Stimulated activated effector memory CD8-positive, alpha-beta T cell treated with anti-CD3 and anti-CD28 coated beads, Interleukin-12 subunit alpha, Interleukin-12 subunit beta, amount 100 ng/mL, for 72 hours (primary cell): ENCODE measurements around the gene CELSR1.
A peak's percentile ranks its signal among the peaks of the same experiment; 100 is the strongest.

ENCODE experiments used
- ATAC-seq: fragments of 150-1000 bp; cut with Tn5 transposase; 2 replicates; pipeline ENCODE4 v1.10.0; 2021
- DNase-seq, 2 donors: peaks; one replicate each; pipeline ENCODE4 v3.0.0; 2021 to 2022; ENCODE audit warnings: low spot score in 2 of 2
- H3K27ac Mint-ChIP-seq: one replicate; pipeline ENCODE4 v1.8.0; 2022; ENCODE audit warnings: mild to moderate bottlenecking, mixed read lengths
- H3K36me3 Mint-ChIP-seq: one replicate; pipeline ENCODE4 v1.8.0; 2022; ENCODE audit warnings: mild to moderate bottlenecking, mixed read lengths
- H3K4me1 Mint-ChIP-seq: one replicate; pipeline ENCODE4 v1.8.0; 2022; ENCODE audit warnings: mixed read lengths
- H3K4me3 Mint-ChIP-seq: one replicate; pipeline ENCODE4 v1.8.0; 2022; ENCODE audit warnings: mild to moderate bottlenecking, mixed read lengths
- H3K9me3 Mint-ChIP-seq: one replicate; pipeline ENCODE4 v1.8.0; 2022; ENCODE audit warnings: mixed read lengths

CELSR1 gene

DNA sequence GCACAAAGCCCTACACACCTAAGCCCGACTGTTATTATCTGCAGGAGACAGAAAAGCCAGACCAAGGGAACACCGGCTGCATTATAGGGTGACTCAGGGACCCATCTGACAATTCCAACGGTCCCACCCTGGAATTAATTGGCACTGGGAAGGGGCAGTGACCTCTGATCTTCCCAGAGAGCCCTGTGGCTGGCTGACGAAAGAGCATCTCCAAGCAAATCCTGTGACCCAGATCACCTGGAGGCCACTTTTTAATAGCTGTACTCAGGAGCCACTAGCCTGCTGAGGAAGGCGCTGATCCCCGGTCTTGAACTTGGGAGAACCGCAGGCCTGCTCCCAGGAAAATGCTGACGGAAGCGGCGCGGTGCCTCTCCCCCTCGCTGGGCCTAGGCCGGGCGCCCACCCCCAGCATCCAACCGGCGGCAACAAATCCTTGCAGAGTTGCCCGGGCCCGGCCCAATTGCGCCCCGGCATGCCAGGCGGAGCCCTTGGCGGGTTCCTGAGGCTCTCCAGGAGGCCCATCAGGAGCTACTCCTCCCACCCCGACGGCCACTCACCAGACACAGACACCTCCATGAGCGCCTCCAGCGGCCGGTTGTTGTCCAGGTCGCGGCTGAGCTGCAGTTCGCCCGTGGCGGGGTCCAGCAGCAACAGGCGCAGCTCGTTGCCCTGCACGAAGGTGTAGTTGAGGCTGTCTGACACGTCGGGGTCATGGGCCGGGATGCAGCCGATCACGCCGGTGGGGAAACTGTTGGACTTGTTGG lies 4.2 kb downstream of the CELSR1 start:
- H3K9me3 Mint-ChIP-seq = no peaks in the 10 kb centered on the region
- H3K27ac Mint-ChIP-seq = no peak overlapping the region
- ATAC-seq (no peak), DNase-seq (no peak)
- no peak overlapping the region for H3K4me3 Mint-ChIP-seq
- no peaks in the 10 kb centered on the region for H3K36me3 Mint-ChIP-seq
- H3K4me1 Mint-ChIP-seq = peaks cover 5% of the 10 kb centered on the region

DNA sequence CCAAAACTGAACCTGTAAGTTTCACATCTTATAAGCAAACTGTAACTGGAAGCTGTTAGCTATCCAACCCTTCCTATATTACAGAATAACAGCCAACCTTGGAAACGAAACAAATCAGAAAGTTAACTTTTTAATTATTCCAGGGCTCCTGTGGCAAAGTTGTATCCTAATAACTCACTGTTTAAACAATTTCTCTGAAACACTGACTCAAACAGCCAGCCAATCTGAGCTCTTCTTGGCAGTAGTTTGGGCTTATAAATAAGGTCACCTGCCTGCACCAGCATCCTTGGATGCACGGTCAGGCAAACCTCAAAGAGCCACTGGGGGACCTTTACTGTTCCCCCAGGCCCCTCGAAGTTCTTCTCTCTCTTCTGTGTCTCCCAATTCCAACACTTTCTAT lies 5.0 kb downstream of the CELSR1 start:
- no peak overlapping the region for H3K27ac Mint-ChIP-seq
- ATAC-seq (no peak), DNase-seq (no peak)
- H3K4me3 Mint-ChIP-seq = no peak overlapping the region
- H3K36me3 Mint-ChIP-seq = no peaks in the 10 kb centered on the region
- peaks cover 8% of the 10 kb centered on the region for H3K4me1 Mint-ChIP-seq
- no peaks in the 10 kb centered on the region for H3K9me3 Mint-ChIP-seq

DNA sequence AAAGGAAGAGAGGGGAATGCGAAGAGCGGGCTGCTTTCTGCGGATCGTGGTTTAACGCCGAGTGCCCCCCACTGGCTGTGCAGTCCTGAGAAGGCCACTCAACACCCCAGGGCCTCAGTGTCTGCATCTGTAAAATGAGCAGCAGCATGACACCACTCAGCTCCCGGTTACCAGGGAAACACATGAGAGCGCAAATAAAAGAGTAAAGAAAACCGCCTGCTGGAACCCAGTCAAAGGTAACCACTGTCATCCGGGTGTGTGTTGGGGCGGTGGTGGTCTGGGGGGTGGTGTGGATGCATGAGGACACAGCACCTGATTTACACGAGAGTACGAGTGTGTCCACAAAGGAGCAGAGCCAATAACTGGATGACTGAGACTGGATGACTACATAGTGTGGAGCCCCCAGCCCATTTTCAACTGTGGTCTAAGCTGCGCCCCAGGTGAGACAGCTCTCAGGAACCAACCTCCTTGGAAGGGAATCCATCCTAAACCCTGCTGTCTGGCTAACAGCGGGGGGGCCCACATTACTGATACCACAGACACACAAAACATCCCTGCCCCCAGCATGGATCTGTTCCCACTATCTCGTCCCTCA lies 5.7 kb downstream of the CELSR1 start:
- no peak for ATAC-seq
- no peak overlapping the region for H3K27ac Mint-ChIP-seq
- no peaks in the 10 kb centered on the region for H3K36me3 Mint-ChIP-seq
- no peak overlapping the region for H3K4me3 Mint-ChIP-seq
- H3K9me3 Mint-ChIP-seq = no peaks in the 10 kb centered on the region
- peaks cover 8% of the 10 kb centered on the region for H3K4me1 Mint-ChIP-seq
- no peak for DNase-seq

DNA sequence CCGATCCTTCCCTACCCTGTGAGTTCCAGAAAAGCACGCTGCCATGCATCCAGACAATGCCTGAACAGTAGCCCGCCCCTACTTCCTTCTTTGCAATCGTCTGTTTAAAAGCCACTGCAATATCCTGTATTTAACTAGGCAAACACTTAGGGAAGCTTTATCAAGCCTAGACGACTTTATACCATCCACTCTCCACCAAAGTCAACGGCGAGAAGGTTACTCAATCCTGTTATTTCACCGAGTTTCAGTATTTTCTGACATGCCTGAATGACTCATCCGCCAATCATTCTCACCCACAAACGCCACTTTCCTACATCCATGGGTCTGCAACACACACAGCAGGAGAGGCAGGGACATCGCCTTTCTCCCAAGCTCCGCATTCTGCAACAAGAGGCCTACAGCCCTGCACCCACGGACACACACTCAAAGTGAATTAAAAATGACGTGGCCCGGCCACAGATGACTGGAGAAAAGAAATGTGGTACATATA lies 9.3 kb downstream of the CELSR1 start:
- no peaks in the 10 kb centered on the region for H3K9me3 Mint-ChIP-seq
- no peak overlapping the region for H3K4me3 Mint-ChIP-seq
- ATAC-seq (peak; percentile 78), DNase-seq (no peak)
- H3K27ac Mint-ChIP-seq = no peak overlapping the region
- H3K4me1 Mint-ChIP-seq = peaks cover 8% of the 10 kb centered on the region
- H3K36me3 Mint-ChIP-seq = no peaks in the 10 kb centered on the region

DNA sequence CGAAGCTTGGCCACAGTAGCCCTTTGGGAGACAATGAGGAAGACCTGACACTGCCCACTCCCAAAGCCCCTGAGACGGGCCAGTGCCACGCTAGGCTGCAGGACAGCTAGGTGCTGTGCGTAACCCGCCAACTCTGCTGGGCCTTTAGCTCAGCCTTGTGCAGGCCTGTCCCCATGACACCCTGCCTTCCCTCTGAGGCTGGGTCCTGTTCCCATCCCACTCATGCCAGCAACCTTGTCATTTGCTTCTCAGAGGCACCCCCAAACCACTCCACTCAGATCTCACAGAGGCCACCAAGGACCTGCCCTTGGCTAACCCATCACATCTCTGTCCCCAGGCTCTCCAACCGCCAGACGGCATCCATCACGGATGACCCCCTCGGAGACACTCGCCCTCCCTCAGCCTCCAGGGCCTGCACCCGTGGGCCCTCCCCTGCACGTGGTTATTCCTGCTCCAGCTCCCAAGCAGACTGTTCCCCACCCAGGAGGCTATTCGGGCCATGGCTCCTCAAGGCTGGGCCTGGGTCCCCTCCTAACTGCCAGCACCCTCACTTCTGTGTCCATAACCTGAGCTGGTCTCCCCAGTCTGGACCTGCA lies 11.1 kb downstream of the CELSR1 start:
- Mint-ChIP-seq H3K36me3 (no peaks in the 10 kb centered on the region), H3K4me1 (peaks cover 8% of the 10 kb centered on the region), H3K27ac (no peak overlapping the region), H3K9me3 (no peaks in the 10 kb centered on the region), H3K4me3 (no peak overlapping the region)
- ATAC-seq (no peak), DNase-seq (no peak)

DNA sequence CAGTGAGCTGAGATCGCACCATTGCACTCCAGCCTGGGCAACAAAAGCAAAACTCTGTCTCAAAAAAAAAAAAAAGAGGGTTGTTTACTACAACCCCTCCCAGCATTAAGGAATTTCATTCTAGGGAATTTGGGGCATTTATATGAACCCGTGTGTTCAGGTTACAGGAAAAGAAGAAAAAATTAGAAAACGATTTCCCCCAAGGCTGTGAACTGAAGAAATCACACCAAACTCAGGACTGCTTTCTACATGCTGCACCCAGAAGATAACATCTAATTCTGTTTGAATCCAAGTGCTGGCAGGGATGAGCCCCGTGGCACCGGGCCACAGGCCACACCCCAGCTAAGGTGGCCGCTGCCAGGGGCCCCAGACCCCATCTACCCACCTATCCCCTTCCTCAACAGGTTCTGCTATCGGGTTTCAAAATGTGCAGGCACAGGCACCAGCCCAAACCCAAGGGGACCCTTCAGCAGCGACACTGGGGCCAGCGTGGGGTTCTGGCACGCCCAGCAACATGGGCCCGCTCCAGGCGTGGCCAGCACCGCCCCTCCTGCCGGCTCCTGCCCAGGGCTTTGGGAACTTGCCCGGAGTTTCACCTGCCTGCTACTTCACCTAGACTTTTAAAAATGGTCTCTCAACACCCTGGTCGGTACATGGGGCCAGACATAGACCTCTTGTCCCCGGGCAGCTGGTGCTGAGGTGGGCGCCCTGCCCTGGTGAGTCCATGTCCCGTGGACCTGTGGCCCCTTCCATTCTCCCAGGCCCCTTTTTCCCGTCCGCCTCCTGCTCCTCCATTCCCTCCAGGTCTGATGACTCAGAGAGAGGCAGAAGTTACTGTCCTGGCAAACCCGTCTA lies 11.8 kb downstream of the CELSR1 start:
- Mint-ChIP-seq H3K4me3 (no peak overlapping the region), H3K9me3 (no peaks in the 10 kb centered on the region), H3K27ac (no peak overlapping the region), H3K36me3 (no peaks in the 10 kb centered on the region), H3K4me1 (peaks cover 8% of the 10 kb centered on the region)
- no peak for DNase-seq
- no peak for ATAC-seq

DNA sequence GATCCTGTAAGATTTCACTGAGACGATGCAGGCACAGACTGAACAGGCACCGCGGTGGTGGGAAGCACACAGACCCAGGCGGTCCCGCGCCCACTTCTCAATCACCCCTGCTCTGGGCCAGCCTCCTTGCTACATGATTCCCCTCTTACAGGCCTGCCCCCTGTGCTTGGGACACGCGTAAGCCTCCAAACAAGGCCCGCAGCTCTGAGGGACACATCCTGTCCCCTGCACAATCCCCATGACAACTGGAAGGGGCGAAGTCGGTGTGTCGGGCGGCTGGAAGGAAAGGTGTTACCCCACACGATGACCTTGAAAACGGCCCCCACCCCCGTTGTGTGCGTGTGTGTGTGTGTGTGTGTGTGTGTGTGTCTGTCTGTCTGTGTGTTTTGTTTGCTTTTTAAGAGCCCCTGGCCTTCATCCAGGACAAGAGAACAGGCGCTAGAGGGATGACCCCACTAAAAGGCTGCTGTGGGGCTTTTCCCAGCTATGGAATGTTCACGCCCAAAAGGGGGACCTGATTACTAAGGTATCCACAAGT lies 13.1 kb downstream of the CELSR1 start:
- no peaks in the 10 kb centered on the region for H3K9me3 Mint-ChIP-seq
- peaks cover 8% of the 10 kb centered on the region for H3K4me1 Mint-ChIP-seq
- peak overlapping the region; percentile 72 for H3K27ac Mint-ChIP-seq
- no peak overlapping the region for H3K4me3 Mint-ChIP-seq
- DNase-seq = no peak
- no peak for ATAC-seq
- no peaks in the 10 kb centered on the region for H3K36me3 Mint-ChIP-seq

DNA sequence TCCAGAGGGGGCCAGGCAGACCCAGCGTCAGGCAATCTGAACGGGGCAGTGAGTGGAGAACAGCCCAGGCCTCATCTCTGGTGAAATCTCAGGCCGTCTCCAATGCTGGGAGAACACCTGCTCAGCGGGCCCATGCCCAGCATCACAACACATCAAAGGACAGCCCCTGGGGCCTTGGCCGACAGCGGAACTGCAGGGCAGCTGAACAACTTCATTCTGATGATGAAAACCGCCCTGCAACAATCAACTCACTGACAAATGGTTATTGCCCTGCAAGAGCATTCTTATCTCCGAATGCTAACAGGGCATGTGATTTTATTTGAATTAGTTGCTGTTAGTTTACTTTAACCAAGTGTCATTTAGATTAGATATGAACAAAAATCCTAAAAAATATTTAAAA lies 14.6 kb downstream of the CELSR1 start:
- DNase-seq = no peak
- no peak overlapping the region for H3K4me3 Mint-ChIP-seq
- no peak overlapping the region for H3K27ac Mint-ChIP-seq

DNA sequence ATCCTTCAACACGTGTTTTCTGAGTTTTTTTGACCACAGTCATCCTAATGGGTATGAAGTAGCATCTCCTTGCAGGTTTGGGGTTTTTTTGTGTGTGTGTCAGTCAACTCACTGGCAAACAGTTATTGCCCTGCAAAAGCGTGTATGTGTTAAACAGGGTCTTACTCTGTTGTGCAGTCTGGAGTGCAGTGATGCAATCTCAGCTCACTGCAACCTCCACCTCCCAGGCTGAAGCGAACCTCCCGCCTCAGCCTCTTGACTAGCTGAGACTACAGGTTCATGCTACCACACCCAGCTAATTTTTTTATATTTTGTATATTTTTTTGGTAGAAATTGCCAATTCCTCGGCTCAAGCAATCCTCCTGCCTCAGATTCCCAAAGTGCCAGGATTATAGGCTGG lies 15.4 kb downstream of the CELSR1 start:
- no peak overlapping the region for H3K27ac Mint-ChIP-seq
- no peak for ATAC-seq
- no peaks in the 10 kb centered on the region for H3K36me3 Mint-ChIP-seq
- no peaks in the 10 kb centered on the region for H3K9me3 Mint-ChIP-seq
- no peak for DNase-seq
- H3K4me1 Mint-ChIP-seq = no peaks in the 10 kb centered on the region
- no peak overlapping the region for H3K4me3 Mint-ChIP-seq

More for the DNA sequence above, 14.6 kb downstream of the CELSR1 start:
- no peak for ATAC-seq
- Mint-ChIP-seq H3K36me3 (no peaks in the 10 kb centered on the region), H3K4me1 (peaks cover under 1% of the 10 kb centered on the region), H3K9me3 (no peaks in the 10 kb centered on the region)

DNA sequence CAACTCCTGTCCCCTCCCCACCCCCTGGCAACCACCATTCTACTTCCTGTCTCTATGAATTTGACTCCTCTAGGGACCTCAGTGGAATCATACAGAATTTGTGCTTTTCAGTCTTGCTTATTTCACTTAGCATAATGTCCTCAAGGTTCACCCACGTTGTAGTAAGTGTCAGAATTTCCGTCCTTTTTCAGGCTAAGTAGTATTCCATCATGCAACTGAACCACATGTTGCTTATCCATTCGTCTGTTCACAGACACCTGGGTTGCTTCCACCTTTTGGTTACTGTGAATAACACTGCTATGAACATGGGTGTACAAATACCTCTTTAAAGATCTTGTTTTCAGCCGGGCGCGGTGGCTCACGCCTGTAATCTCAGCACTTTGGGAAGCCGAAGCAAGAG lies 16.5 kb downstream of the CELSR1 start:
- DNase-seq (no peak), ATAC-seq (no peak)
- Mint-ChIP-seq H3K36me3 (no peaks in the 10 kb centered on the region), H3K4me1 (no peaks in the 10 kb centered on the region), H3K4me3 (no peak overlapping the region), H3K27ac (no peak overlapping the region), H3K9me3 (no peaks in the 10 kb centered on the region)

DNA sequence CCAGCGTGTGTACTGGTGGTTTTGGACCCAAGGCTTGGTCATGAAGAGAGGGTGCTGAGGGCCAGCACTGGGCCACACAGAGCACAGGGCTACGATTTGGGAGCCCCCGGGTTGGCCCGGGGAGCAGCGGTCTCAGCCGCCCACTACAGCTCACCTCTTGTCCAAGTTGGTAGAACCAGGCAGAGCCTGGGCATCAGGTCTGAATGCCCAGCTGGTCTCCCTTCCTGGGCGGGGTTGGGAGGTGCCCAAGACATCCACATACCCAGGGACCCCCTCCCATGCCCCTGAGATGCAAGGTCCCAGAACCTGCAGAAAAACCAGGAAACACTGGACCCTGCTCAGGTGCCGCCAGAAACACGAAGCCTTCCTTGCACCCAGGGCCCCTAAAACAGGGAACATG lies 18.0 kb downstream of the CELSR1 start:
- DNase-seq (no peak), ATAC-seq (no peak)
- no peak overlapping the region for H3K27ac Mint-ChIP-seq
- H3K4me3 Mint-ChIP-seq = no peak overlapping the region
- no peaks in the 10 kb centered on the region for H3K4me1 Mint-ChIP-seq
- H3K9me3 Mint-ChIP-seq = no peaks in the 10 kb centered on the region
- H3K36me3 Mint-ChIP-seq = no peaks in the 10 kb centered on the region

DNA sequence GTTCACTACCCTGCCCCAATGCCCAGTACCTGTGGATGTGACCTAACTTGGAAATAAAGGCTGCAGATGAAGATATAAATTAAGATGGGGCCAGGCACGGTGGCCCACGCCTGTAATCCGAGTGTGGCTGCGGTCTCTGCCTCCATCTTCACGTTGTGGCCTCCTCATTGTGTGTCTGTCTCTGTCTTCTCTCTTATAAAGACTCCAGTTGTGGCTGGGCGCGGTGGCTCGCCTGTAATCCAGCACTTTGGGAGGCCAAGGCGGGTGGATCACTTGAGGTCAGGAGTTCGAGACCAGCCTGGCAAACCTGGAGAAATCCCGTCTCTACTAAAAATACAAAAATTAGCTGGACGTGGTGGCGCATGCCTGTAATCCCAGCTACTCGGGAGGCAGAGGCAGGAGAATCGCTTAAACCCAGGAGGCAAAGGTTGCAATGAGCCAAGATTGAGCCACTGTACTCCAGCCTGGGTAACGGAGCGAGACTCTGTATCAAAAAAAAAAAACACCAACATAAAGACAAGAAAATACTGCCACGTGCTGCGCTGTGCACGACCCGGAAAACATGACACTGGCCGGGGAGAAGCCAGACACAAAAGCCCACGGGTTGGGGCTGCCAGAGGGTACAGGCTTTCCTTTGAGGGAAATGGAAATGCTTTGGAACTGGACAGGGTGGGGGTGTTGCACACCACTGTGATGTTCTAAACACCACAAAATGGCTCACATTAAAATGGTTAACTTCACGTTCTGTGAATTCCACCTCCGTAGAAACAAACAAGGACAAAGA lies 18.7 kb downstream of the CELSR1 start:
- no peak for DNase-seq
- H3K4me3 Mint-ChIP-seq = no peak overlapping the region
- no peaks in the 10 kb centered on the region for H3K36me3 Mint-ChIP-seq
- no peak for ATAC-seq
- H3K4me1 Mint-ChIP-seq = no peaks in the 10 kb centered on the region
- no peak overlapping the region for H3K27ac Mint-ChIP-seq
- no peaks in the 10 kb centered on the region for H3K9me3 Mint-ChIP-seq

DNA sequence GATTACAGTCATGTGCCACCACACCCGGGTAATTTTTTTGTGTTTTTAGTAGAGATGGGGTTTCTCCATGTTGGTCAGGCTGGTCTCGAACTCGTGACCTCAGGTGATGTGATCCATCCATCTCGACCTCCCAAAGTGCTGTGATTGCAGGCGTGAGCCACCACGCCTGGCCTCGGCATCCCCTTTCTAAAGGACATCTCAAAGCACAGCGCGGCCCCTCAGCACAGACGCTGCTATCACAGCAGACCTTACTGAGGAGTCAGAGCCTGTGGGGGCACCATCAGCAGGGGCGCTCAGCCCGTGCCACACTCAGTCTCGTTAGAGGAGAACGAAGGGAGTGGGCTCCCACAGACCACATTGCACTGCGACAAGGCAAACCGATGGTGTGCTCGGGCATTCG lies 19.4 kb downstream of the CELSR1 start:
- Mint-ChIP-seq H3K9me3 (no peaks in the 10 kb centered on the region), H3K4me3 (no peak overlapping the region), H3K36me3 (no peaks in the 10 kb centered on the region), H3K4me1 (no peaks in the 10 kb centered on the region), H3K27ac (no peak overlapping the region)
- ATAC-seq = no peak
- DNase-seq = no peak

DNA sequence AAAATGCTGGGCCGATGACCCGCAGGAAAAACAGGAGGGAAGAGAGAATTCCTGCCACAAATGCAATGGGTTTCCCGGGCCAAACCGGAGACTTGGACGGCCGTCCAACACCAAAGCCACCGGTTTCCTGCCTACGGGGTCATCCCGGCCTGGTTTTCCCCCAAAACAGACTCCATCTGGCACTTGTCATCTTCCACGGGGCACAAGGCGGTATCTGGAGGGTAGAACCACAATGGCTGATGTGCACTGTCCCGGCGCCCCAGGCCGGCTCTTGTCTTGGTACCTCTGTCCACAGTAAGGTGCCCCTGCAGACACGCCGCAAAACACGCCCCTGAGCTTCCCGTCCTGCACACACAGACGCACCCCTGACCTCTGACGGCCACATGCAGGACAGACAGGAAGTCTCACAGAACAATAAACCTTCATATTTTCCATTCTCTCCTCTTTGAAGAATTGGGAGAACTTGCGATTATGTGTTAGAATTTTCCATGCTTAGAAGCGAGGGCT lies 20.1 kb downstream of the CELSR1 start:
- H3K36me3 Mint-ChIP-seq = no peaks in the 10 kb centered on the region

More for the DNA sequence above, 20.1 kb downstream of the CELSR1 start:
- DNase-seq (no peak), ATAC-seq (no peak)
- H3K4me3 Mint-ChIP-seq = no peak overlapping the region
- H3K4me1 Mint-ChIP-seq = no peaks in the 10 kb centered on the region
- H3K9me3 Mint-ChIP-seq = no peaks in the 10 kb centered on the region
- H3K27ac Mint-ChIP-seq = no peak overlapping the region
